Transverse colon (tissue), 4 donors: Measurements from ENCODE around the gene ANKLE1. TPM values are rescaled to one million over a fixed set of nuclear protein-coding genes. Genes with fewer than 3 reads are reported as not detected.
A peak's percentile ranks its signal among the peaks of the same experiment; 100 is the strongest.
"Not testable (repeated sequence)": the region's sequence is repeated elsewhere in the genome, so short reads cannot be mapped to it uniquely, and the experiment has no call there.

Experiments
- DNase-seq: peaks from one replicate; pipeline ENCODE4 v3.0.0-alpha.2; 2019
- H3K27ac ChIP-seq, 4 donors: fragments of 200-600 bp; sonication (generic); 2 replicates each; pipeline ENCODE4 v1.5.1; 2016 to 2018; ENCODE audit warnings: inconsistent platforms in 4 of 4
- H3K27me3 ChIP-seq: fragments of 200-600 bp; sonication (generic); 2 replicates; pipeline ENCODE4 v1.5.1; 2017; ENCODE audit warnings: inconsistent platforms
- H3K36me3 ChIP-seq, 4 donors: fragments of 200-600 bp; sonication (generic); 2 replicates each; pipeline ENCODE4 v1.5.1; 2017 to 2019; ENCODE audit warnings: inconsistent platforms in 4 of 4
- H3K4me1 ChIP-seq, 4 donors: fragments of 200-600 bp; sonication (generic); 2 replicates each; pipeline ENCODE4 v1.5.1; 2017 to 2020; ENCODE audit warnings: inconsistent platforms in 4 of 4
- H3K4me3 ChIP-seq, 4 donors: fragments of 200-600 bp; sonication (generic); 1 replicate in 1 of 4; 2 replicates in 3 of 4; pipeline versions ENCODE4 v1.5.1 to v1.6.1; 2017 to 2019; ENCODE audit warnings: inconsistent platforms in 4 of 4
- H3K9me3 ChIP-seq, 2 donors: fragments of 200-600 bp; sonication (generic); 2 replicates each; pipeline ENCODE4 v1.5.1; 2017 to 2019; ENCODE audit warnings: inconsistent platforms in 2 of 2
- CTCF ChIP-seq, 5 experiments: fragments of 200-600 bp in 3 of 5; fragments of 450-650 bp in 2 of 5; sonication (generic) in 3 of 5; IDR thresholded peaks; 1 replicate in 2 of 5; 2 replicates in 3 of 5; pipeline ENCODE4 v1.5.1; 2016 to 2017; ENCODE audit warnings: antibody characterized with exemption in 5 of 5, inconsistent platforms in 3 of 5, mild to moderate bottlenecking in 2 of 5, moderate library complexity in 1 of 5
- EP300 ChIP-seq: sonication (generic); formaldehyde crosslinking; IDR thresholded peaks from one replicate; pipeline ENCODE4 v1.6.1; 2017; ENCODE audit warnings: antibody characterized with exemption, low read depth
- POLR2A ChIP-seq: fragments of 450-650 bp; IDR thresholded peaks from one replicate; pipeline ENCODE4 v1.6.1; 2016; ENCODE audit warnings: antibody characterized with exemption, mild to moderate bottlenecking, moderate library complexity
- POLR2AphosphoS5 ChIP-seq, 3 donors: sonication (generic); formaldehyde crosslinking; IDR thresholded peaks; one replicate each; pipeline ENCODE4 v1.6.1; 2016; ENCODE audit warnings: antibody characterized with exemption in 3 of 3
- WGBS, 2 donors: methylation state at CpG; one replicate each; pipeline ENCODE4 v1.1.5; 2018; ENCODE audit warnings: low coverage in 1 of 2; 5-methylcytosine and 5-hydroxymethylcytosine counted together
- in situ Hi-C, 4 donors: fragments of 200-750 bp; cut with MboI; loops; one replicate each; pipeline versions ENCODE4 v1.15.0 to v1.15.1; 2017; ENCODE audit warnings: low sequenced_read_pairs in 3 of 4, low pct_ligation_motif_present in 1 of 4, low pct_unique_long_range_greater_than_20kb in 1 of 4
- intact Hi-C: fragments of 100-400 bp; cut with DNase I; formaldehyde crosslinking; loops from one replicate; pipeline ENCODE4 v1.15.1; 2023; ENCODE audit warnings: low total_unique reads
- total RNA-seq, 4 donors: library from RNA; depleted of rRNA; stranded (reverse); fragments of >200 nt; gene quantifications; one replicate each; pipeline ENCODE4 v1.1.0, GENCODE V29; 2016

ANKLE1 gene
- total RNA-seq, 4 donors from 2014 or later, result 0.20 to 0.48 TPM; not detected in 2

- peaks cover 0 to 14% (median 9%) of the 10 kb centered on the region in 4 donors for H3K4me1 ChIP-seq
- DNase-seq, result peak; percentile 85
- in situ Hi-C loops (loop anchor here in 2 of 4 donors (25.0 kb wide), 2 partner anchors 230 to 530 kb away; no protein-coding TSS in a partner anchor), intact Hi-C loops (no loop called here)
- peak overlapping the region; percentile 62 to 90 (median 82) for H3K27ac ChIP-seq
- no peaks in the 10 kb centered on the region for H3K27me3 ChIP-seq
- no peaks in the 10 kb centered on the region for H3K9me3 ChIP-seq
- peak; percentile 62 to 83 (median 70) for TF ChIP-seq CTCF (IDR thresholded peaks at IDR 0.05)
- no peak for TF ChIP-seq POLR2AphosphoS5 (IDR thresholded peaks at IDR 0.05)
- no peak for TF ChIP-seq EP300
- TF ChIP-seq POLR2A, result peak; percentile 52
- H3K4me3 ChIP-seq, result peak overlapping the region; percentile 36 to 61 (median 50)
- no peaks in the 10 kb centered on the region for H3K36me3 ChIP-seq
- WGBS, 2 donors, result 0% methylated on average over 35 of the region's 46 CpGs; no CpG with 5 or more reads in 1 of the 2 donors
These were observed 10.8 kb downstream of the ANKLE1 start for GRCh38 chr19:17292301-17293074.

- Histone ChIP-seq H3K9me3 (no peaks in the 10 kb centered on the region), H3K36me3 (no peaks in the 10 kb centered on the region), H3K27ac (peak overlapping the region in 2 of 4 donors; percentile 78 to 86), H3K4me3 (no peak overlapping the region), H3K4me1 (peaks cover 0 to 14% (median 9%) of the 10 kb centered on the region in 4 donors), H3K27me3 (no peaks in the 10 kb centered on the region)
- TF ChIP-seq POLR2A, result no peak
- no peak for TF ChIP-seq POLR2AphosphoS5 (IDR thresholded peaks at IDR 0.05)
- no peak for TF ChIP-seq CTCF (IDR thresholded peaks at IDR 0.05)
- no peak for TF ChIP-seq EP300
- intact Hi-C loops (no loop called here), in situ Hi-C loops (loop anchor here in 2 of 4 donors (25.0 kb wide), 2 partner anchors 231 to 531 kb away; no protein-coding TSS in a partner anchor)
- no peak for DNase-seq
- 90 to 91% methylated on average over 7 to 14 of the region's 14 CpGs for WGBS, 2 donors
These were observed 11.9 kb downstream of the ANKLE1 start for GRCh38 chr19:17293605-17294004.

GRCh38 chr19:17294051-17294891 lies 12.6 kb downstream of the ANKLE1 start:
- no peak overlapping the region for H3K4me3 ChIP-seq
- intact Hi-C loops, result no loop called here
- H3K4me1 ChIP-seq, result peaks cover 0 to 14% (median 8%) of the 10 kb centered on the region in 4 donors
- DNase-seq, result peak; percentile 56
- H3K9me3 ChIP-seq, result no peaks in the 10 kb centered on the region
- 77% methylated on average over 47 of the region's 48 CpGs; no CpG with 5 or more reads in 1 of the 2 donors for WGBS, 2 donors
- TF ChIP-seq CTCF (IDR thresholded peaks at IDR 0.05) (no peak), POLR2AphosphoS5 (IDR thresholded peaks at IDR 0.05) (no peak), POLR2A (no peak), EP300 (no peak)
- no peak overlapping the region for H3K27ac ChIP-seq
- H3K36me3 ChIP-seq, result no peaks in the 10 kb centered on the region
- in situ Hi-C loops, result loop anchor here in 2 of 4 donors (25.0 kb wide), 2 partner anchors 232 to 532 kb away; no protein-coding TSS in a partner anchor
- H3K27me3 ChIP-seq, result no peaks in the 10 kb centered on the region

GRCh38 chr19:17295551-17295950 lies 13.8 kb downstream of the ANKLE1 start:
- in situ Hi-C loops, result loop anchor here in 2 of 4 donors (25.0 kb wide), 2 partner anchors 233 to 533 kb away; no protein-coding TSS in a partner anchor
- H3K9me3 ChIP-seq, H3K36me3 ChIP-seq, DNase-seq, H3K4me1 ChIP-seq, H3K4me3 ChIP-seq, H3K27me3 ChIP-seq, H3K27ac ChIP-seq, intact Hi-C loops: not testable (repeated sequence)
- 80 to 93% methylated on average over 2 to 6 of the region's 6 CpGs for WGBS, 2 donors
